Glutamatergic neuron (in vitro differentiated cells): ENCODE data around the gene FZD1. TPM values are rescaled to one million over a fixed set of nuclear protein-coding genes. Genes with fewer than 3 reads are reported as not detected.

Experiments used
- DNase-seq: peaks from one replicate; pipeline ENCODE4 v3.0.0; 2022
- H3K27ac Mint-ChIP-seq: one replicate; pipeline ENCODE4 v1.8.0; 2020; ENCODE audit warnings: mild to moderate bottlenecking, mixed read lengths, inconsistent platforms; ENCODE audit not compliant: unreplicated experiment
- H3K27me3 Mint-ChIP-seq: one replicate; pipeline ENCODE4 v1.8.0; 2020; ENCODE audit warnings: mild to moderate bottlenecking, moderate library complexity, mixed read lengths, inconsistent platforms; ENCODE audit not compliant: unreplicated experiment
- H3K36me3 Mint-ChIP-seq: one replicate; pipeline ENCODE4 v1.8.0; 2020; ENCODE audit warnings: mild to moderate bottlenecking, mixed read lengths, inconsistent platforms; ENCODE audit not compliant: unreplicated experiment
- H3K4me1 Mint-ChIP-seq: one replicate; pipeline ENCODE4 v1.8.0; 2020; ENCODE audit warnings: mild to moderate bottlenecking, low read depth, mixed read lengths, inconsistent platforms; ENCODE audit not compliant: unreplicated experiment
- H3K4me3 Mint-ChIP-seq: one replicate; pipeline ENCODE4 v1.8.0; 2020; ENCODE audit warnings: mild to moderate bottlenecking, mixed read lengths, inconsistent platforms; ENCODE audit not compliant: unreplicated experiment
- H3K9me3 Mint-ChIP-seq: one replicate; pipeline ENCODE4 v1.8.0; 2020; ENCODE audit warnings: mild to moderate bottlenecking, moderate library complexity, mixed read lengths, inconsistent platforms; ENCODE audit not compliant: unreplicated experiment
- CTCF ChIP-seq: fragments of 200-600 bp; sonication (generic); IDR thresholded peaks from one replicate; pipeline ENCODE4 v1.5.0; 2021; ENCODE audit not compliant: partially characterized antibody, unreplicated experiment
- total RNA-seq: library from RNA; stranded (reverse); fragmentation: NEBNext Ultra II Directional; extraction: Animal tissue kit (Norgen Biotek cat#: 25700); gene quantifications from one replicate; pipeline ENCODE4 v1.2.1, GENCODE V29; 2021; ENCODE audit not compliant: unreplicated experiment

Gene FZD1
- total RNA-seq, 1 donor from 2014 or later: 4.9 TPM

GRCh38 chr7:91249506-91250233 lies 14.6 kb upstream of the FZD1 start:
- Mint-ChIP-seq H3K4me1 (no peaks in the 10 kb centered on the region), H3K27me3 (no peaks in the 10 kb centered on the region), H3K9me3 (peaks cover 3% of the 10 kb centered on the region), H3K4me3 (no peak overlapping the region), H3K36me3 (no peaks in the 10 kb centered on the region), H3K27ac (no peak overlapping the region)
- TF ChIP-seq CTCF: no peak
- no peak for DNase-seq

GRCh38 chr7:91250706-91251105 lies 13.5 kb upstream of the FZD1 start:
- H3K27ac Mint-ChIP-seq: no peak overlapping the region
- no peak for TF ChIP-seq CTCF
- no peaks in the 10 kb centered on the region for H3K4me1 Mint-ChIP-seq
- DNase-seq: no peak
- no peak overlapping the region for H3K4me3 Mint-ChIP-seq
- no peaks in the 10 kb centered on the region for H3K27me3 Mint-ChIP-seq
- H3K9me3 Mint-ChIP-seq: peaks cover 3% of the 10 kb centered on the region
- H3K36me3 Mint-ChIP-seq: peaks cover 4% of the 10 kb centered on the region

GRCh38 chr7:91251877-91252276 lies 12.4 kb upstream of the FZD1 start:
- H3K36me3 Mint-ChIP-seq: peaks cover 12% of the 10 kb centered on the region
- no peak overlapping the region for H3K4me3 Mint-ChIP-seq
- no peak overlapping the region for H3K27ac Mint-ChIP-seq
- no peak for DNase-seq
- H3K4me1 Mint-ChIP-seq: no peaks in the 10 kb centered on the region
- no peak for TF ChIP-seq CTCF
- H3K27me3 Mint-ChIP-seq: no peaks in the 10 kb centered on the region
- peaks cover 3% of the 10 kb centered on the region for H3K9me3 Mint-ChIP-seq

- peak; percentile 30 for DNase-seq
- Mint-ChIP-seq H3K36me3 (no peaks in the 10 kb centered on the region), H3K4me3 (peak overlapping the region; percentile 86), H3K27me3 (peaks cover 21% of the 10 kb centered on the region), H3K27ac (peak overlapping the region; percentile 28), H3K4me1 (peaks cover 5% of the 10 kb centered on the region), H3K9me3 (peaks cover 2% of the 10 kb centered on the region)
- no peak for TF ChIP-seq CTCF
Measured at GRCh38 chr7:91263384-91264045, 718 bp upstream of the FZD1 start.
